Hepatocyte (in vitro differentiated cells): ENCODE results near the gene FBN1.

ENCODE experiments used
- CTCF ChIP-seq: fragments of 200-600 bp; sonication (generic); IDR thresholded peaks from 2 replicates; pipeline ENCODE4 v1.5.1; 2016; ENCODE audit warnings: antibody characterized with exemption, mild to moderate bottlenecking; ENCODE audit not compliant: poor library complexity
- EZH2 ChIP-seq: fragments of 200-600 bp; sonication (generic); IDR thresholded peaks from 2 replicates; pipeline ENCODE4 v1.6.1; 2016; ENCODE audit warnings: antibody characterized with exemption, mild to moderate bottlenecking, borderline replicate concordance
- EZH2phosphoT487 ChIP-seq: fragments of 200-600 bp; sonication (generic); IDR thresholded peaks from one replicate; pipeline ENCODE4 v1.6.1; 2018; ENCODE audit warnings: antibody characterized with exemption, mild to moderate bottlenecking, low read depth, moderate library complexity; ENCODE audit not compliant: unreplicated experiment, severe bottlenecking

DNA sequence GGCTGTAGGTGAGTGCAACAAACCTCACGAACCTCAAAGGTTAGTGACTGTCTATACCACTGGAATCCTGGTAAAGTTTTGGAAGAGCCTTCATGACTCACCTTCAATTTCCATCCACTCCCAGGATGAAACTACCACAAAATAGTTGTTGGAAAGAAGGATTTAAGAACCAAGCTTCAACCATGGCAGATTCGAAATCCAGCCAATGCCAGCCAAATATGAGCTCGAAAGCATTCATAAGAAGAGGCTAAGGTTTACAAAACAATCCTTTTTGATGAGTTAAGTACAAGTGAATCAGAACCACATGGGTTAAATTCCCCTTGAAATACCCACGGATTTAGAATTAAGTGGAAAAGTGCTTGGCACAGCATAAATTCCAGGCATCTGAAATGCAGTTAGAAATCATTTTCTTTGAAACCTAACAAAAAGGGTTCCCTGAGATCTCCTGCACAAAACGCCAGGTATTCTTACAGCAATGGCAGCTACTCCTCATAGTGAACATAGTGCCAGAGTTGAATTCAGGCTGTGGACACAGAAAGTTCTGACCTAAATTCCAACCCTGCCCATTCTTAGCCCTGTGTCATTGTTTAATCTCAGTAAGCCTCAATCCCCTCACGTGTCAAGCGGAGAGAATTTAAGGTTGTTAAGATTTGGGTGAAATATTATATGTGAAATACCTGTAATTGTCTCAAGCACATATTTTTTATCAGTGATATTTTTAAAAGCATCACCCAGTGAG, 89.2 kb downstream of the FBN1 start:
- TF ChIP-seq CTCF (no peak), EZH2 (no peak), EZH2phosphoT487 (no peak)
